ENCODE data around the gene MYEOV. TPM values are rescaled to one million over a fixed set of nuclear protein-coding genes. Genes with fewer than 3 reads are reported as not detected.

Gene MYEOV
- total and polyA plus RNA-seq, 2 of the 8 experiments (the other 6 are each of a cell fraction or from before 2014, with no cell fraction given): 0.44 to 0.67 TPM

- no peaks in the 10 kb centered on the region for H4K20me1 ChIP-seq (replicated peaks in 1 of 2; ENCODE audit: control insufficient read depth in 1 of 2, insufficient read depth in 2 of 2, low read length in 2 of 2)
- 0 out of 2 replicates have a peak overlapping the region, but pooled peaks have one; percentile 15 for H2BK20ac ChIP-seq (ENCODE audit: low read length)
- H2BK120ac ChIP-seq (replicated peaks; ENCODE audit: low read depth, low read length): no peak overlapping the region
- H2AK5ac ChIP-seq (ENCODE audit: low read depth, low read length): no peak overlapping the region
- CTCF ChIA-PET (ENCODE audit: partially characterized antibody): interaction anchor here (1.7 to 3.0 kb wide), 3 partner anchors 15 to 36 kb away, joined by 5 to 13 read pairs (median 8); partner anchors contain the start of gene MYEOV
- H3K18ac ChIP-seq (ENCODE audit: extremely low read depth, low read length): no peak overlapping the region
- no peaks in the 10 kb centered on the region for H3K36me3 ChIP-seq (ENCODE audit: control insufficient read depth in 2 of 4, insufficient read depth in 4 of 4, low read length in 3 of 4)
- peaks cover 0 to 3% (median 1%) of the 10 kb centered on the region in 4 experiments; a peak in 1 of 7 replicates for H3K4me1 ChIP-seq (replicated peaks in 1 of 4; ENCODE audit: control insufficient read depth in 3 of 4, insufficient read depth in 4 of 4, low read length in 3 of 4)
- 85% methylated on average over 8 of the region's 8 CpGs; no CpG with 5 or more reads in 1 of the 2 experiments for WGBS, 2 experiments (ENCODE audit: extremely low coverage in 1 of 2, insufficient coverage in 1 of 2, insufficient read length in 1 of 2, insufficient replicate concordance in 2 of 2, low coverage in 1 of 2, low lambda C conversion rate in 2 of 2, missing lambda C conversion rate in 1 of 2)
- H2BK5ac ChIP-seq (ENCODE audit: low read depth, low read length): no peak overlapping the region
- H2AFZ ChIP-seq (ENCODE audit: low read length): no peak overlapping the region
- no peak overlapping the region for H3K56ac ChIP-seq (replicated peaks; ENCODE audit: insufficient read length, low read depth, low read length)
- no peak overlapping the region for H4K91ac ChIP-seq (replicated peaks; ENCODE audit: insufficient read length, low read length)
- H3K14ac ChIP-seq (ENCODE audit: insufficient read length): no peak overlapping the region
- no peak for FAIRE-seq
- no peak overlapping the region for H3K4me2 ChIP-seq (ENCODE audit: insufficient read depth in 1 of 2, low read depth in 2 of 2, low read length in 2 of 2)
- H3K23ac ChIP-seq (ENCODE audit: insufficient read length): no peak overlapping the region
- H3K27ac ChIP-seq (ENCODE audit: low read depth, low read length): no peak overlapping the region
- no peak overlapping the region for H3K9ac ChIP-seq (replicated peaks in 1 of 4; ENCODE audit: extremely low read depth in 1 of 4, low read depth in 3 of 4, low read length in 3 of 4)
- no peak overlapping the region for H2BK15ac ChIP-seq (ENCODE audit: low read length)
- no peak overlapping the region for H4K5ac ChIP-seq (ENCODE audit: insufficient read length, low read depth, low read length)
- no peaks in the 10 kb centered on the region for H3K27me3 ChIP-seq (replicated peaks in 1 of 4; ENCODE audit: control insufficient read depth in 3 of 4, extremely low read depth in 1 of 4, insufficient read depth in 3 of 4, low read length in 3 of 4)
- H3K4me3 ChIP-seq (ENCODE audit: extremely low read depth in 1 of 4, insufficient read depth in 2 of 4, low read depth in 3 of 4, low read length in 4 of 4): no peak overlapping the region
- no peak for DNase-seq (ENCODE audit: low read depth in 1 of 2, low spot score in 2 of 2)
- no peaks in the 10 kb centered on the region for H3K79me2 ChIP-seq (ENCODE audit: control insufficient read depth in 1 of 2, insufficient read depth in 2 of 2, low read length in 2 of 2)
- H3K79me1 ChIP-seq (ENCODE audit: low read depth, low read length): no peaks in the 10 kb centered on the region
- TF ChIP-seq CHD1 (IDR thresholded peaks at IDR 0.05; ENCODE audit: low read depth, low read length) (no peak), KDM4A (IDR thresholded peaks at IDR 0.05; ENCODE audit: low read depth, low read length, severe bottlenecking) (no peak), USF2 (IDR thresholded peaks at IDR 0.05; ENCODE audit: low read length) (no peak), RNF2 (IDR thresholded peaks at IDR 0.05; ENCODE audit: borderline replicate concordance, low read depth, low read length, missing control alignments, poor library complexity, severe bottlenecking) (no peak), CBX8 (IDR thresholded peaks at IDR 0.05; ENCODE audit: borderline replicate concordance, low read depth, low read length) (no peak), BACH1 (IDR thresholded peaks at IDR 0.05; ENCODE audit: low read length) (no peak), POLR2A (IDR thresholded peaks at IDR 0.05; ENCODE audit: control extremely low read depth in 1 of 2, low read depth in 2 of 2, low read length in 2 of 2) (no peak), CTBP2 (IDR thresholded peaks at IDR 0.05; ENCODE audit: borderline replicate concordance, insufficient read depth, insufficient read length, low read length) (no peak), MAX (IDR thresholded peaks at IDR 0.05) (no peak), SP1 (IDR thresholded peaks at IDR 0.05; ENCODE audit: low read depth, low read length) (no peak)
- no peak overlapping the region for H4K8ac ChIP-seq (ENCODE audit: extremely low read depth, insufficient read depth, low read length)
- H3K23me2 ChIP-seq (ENCODE audit: low read depth, low read length): peaks cover 7% of the 10 kb centered on the region; the same call in 1 of the 2 replicates
- H3K4ac ChIP-seq (replicated peaks; ENCODE audit: insufficient read length, low read depth, low read length): no peak overlapping the region
- H2BK12ac ChIP-seq (ENCODE audit: low read depth, low read length): no peak overlapping the region
- H3K9me3 ChIP-seq (ENCODE audit: insufficient read depth in 2 of 2, low read depth in 1 of 2, low read length in 1 of 2): no peaks in the 10 kb centered on the region
- POLR2A ChIA-PET (ENCODE audit: partially characterized antibody): no interaction called here
These were observed 15.8 kb downstream of the MYEOV start for GRCh38 chr11:69309631-69310280.

Data from H1 (cell line).